IMR-90 (cell line): ENCODE measurements around the gene MTX2.

Source experiments
- BHLHE40 ChIP-seq: fragments of 150-350 bp; IDR thresholded peaks from 2 replicates; pipeline ENCODE4 v1.6.1; 2016; ENCODE audit warnings: mild to moderate bottlenecking, low read depth, low read length
- CEBPB ChIP-seq: IDR thresholded peaks from 2 replicates; pipeline ENCODE4 v1.6.1; 2012; ENCODE audit warnings: low read depth, low read length, improper control_type of control experiment
- CHD1 ChIP-seq: IDR thresholded peaks from 2 replicates; pipeline ENCODE4 v1.6.1; 2012; ENCODE audit warnings: low read depth, low read length, improper control_type of control experiment
- CTCF ChIP-seq: conservative IDR thresholded peaks from 2 replicates; pipeline ENCODE4 v1.5.1; 2012; ENCODE audit warnings: mild to moderate bottlenecking, low read depth, low read length, improper control_type of control experiment
- ELK1 ChIP-seq: fragments of 150-350 bp; IDR thresholded peaks from 2 replicates; pipeline ENCODE4 v1.6.1; 2016; ENCODE audit warnings: low read depth, mild to moderate bottlenecking, low read length, moderate library complexity, borderline replicate concordance
- FOS ChIP-seq: fragments of 150-350 bp; IDR thresholded peaks from 2 replicates; pipeline ENCODE4 v1.6.1; 2016; ENCODE audit warnings: low read depth, low read length
- MAFK ChIP-seq: IDR thresholded peaks from 2 replicates; pipeline ENCODE4 v1.6.1; 2012; ENCODE audit warnings: low read depth, low read length, improper control_type of control experiment
- MXI1 ChIP-seq: IDR thresholded peaks from 2 replicates; pipeline ENCODE4 v1.6.1; 2012; ENCODE audit warnings: low read depth, mild to moderate bottlenecking, low read length, moderate library complexity, borderline replicate concordance
- POLR2A ChIP-seq: IDR thresholded peaks from 2 replicates; pipeline ENCODE4 v1.6.1; 2012; ENCODE audit warnings: mild to moderate bottlenecking, low read depth, low read length
- RAD21 ChIP-seq: IDR thresholded peaks from 2 replicates; pipeline ENCODE4 v1.6.1; 2012; ENCODE audit warnings: low read length, improper control_type of control experiment
- RCOR1 ChIP-seq: IDR thresholded peaks from 2 replicates; pipeline ENCODE4 v1.6.1; 2012; ENCODE audit warnings: mild to moderate bottlenecking, low read length, improper control_type of control experiment; ENCODE audit not compliant: insufficient replicate concordance
- RFX5 ChIP-seq: IDR thresholded peaks from 2 replicates; pipeline ENCODE4 v1.8.0; 2012; ENCODE audit warnings: low read depth, mild to moderate bottlenecking, low read length, moderate library complexity
- SMC3 ChIP-seq: fragments of 150-350 bp; IDR thresholded peaks from 2 replicates; pipeline ENCODE4 v1.6.1; 2016; ENCODE audit warnings: low read depth, mild to moderate bottlenecking, antibody characterized with exemption, low read length, moderate library complexity
- TF ChIP-seq, protein P1 (sequence below): fragments of 150-350 bp; IDR thresholded peaks from 2 replicates; pipeline ENCODE4 v1.6.1; 2017; ENCODE audit warnings: mild to moderate bottlenecking, antibody characterized with exemption, low read length, low read depth

DNA sequence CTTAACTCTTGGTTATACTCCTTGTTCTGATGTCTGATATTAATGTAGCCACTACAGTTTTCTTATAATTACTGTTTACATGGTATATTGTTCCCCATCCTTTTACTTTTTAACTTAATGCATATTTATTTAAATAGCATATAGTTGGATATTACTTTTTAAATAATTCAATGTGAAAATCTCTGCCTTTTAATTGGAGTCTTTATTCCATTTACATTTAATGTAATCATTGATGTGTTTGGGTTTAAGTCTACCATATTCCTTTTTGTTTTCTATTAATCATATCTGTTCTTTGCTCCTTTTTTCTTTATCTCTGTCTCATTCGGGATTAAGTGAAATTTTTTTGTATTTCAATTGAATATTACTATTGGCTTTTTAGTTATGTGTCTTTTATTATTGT is 109.1 kb downstream of the MTX2 start:
- TF ChIP-seq CTCF (no peak), POLR2A (no peak), RAD21 (no peak), CEBPB (no peak), FOS (no peak), BHLHE40 (no peak), RFX5 (no peak), MXI1 (no peak), CHD1 (no peak), ELK1 (no peak), MAFK (no peak), SMC3 (no peak), RCOR1 (no peak)
- TF ChIP-seq, protein P1, sequence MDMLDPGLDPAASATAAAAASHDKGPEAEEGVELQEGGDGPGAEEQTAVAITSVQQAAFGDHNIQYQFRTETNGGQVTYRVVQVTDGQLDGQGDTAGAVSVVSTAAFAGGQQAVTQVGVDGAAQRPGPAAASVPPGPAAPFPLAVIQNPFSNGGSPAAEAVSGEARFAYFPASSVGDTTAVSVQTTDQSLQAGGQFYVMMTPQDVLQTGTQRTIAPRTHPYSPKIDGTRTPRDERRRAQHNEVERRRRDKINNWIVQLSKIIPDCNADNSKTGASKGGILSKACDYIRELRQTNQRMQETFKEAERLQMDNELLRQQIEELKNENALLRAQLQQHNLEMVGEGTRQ = no peak
